GM19372 (cell line): Measurements from ENCODE around the gene RABL2A.
"Not testable (repeated sequence)": the region's sequence is repeated elsewhere in the genome, so short reads cannot be mapped to it uniquely, and the experiment has no call there.

ENCODE experiments used
- ATAC-seq: cut with Tn5 transposase; IDR thresholded peaks from one replicate; pipeline ENCODE4 v1.9.1; 2021; ENCODE audit warnings: mild to moderate bottlenecking, low read depth, moderate library complexity; ENCODE audit not compliant: unreplicated experiment

The RABL2A gene

GRCh38 chr2:113626616-113627330, at the start of gene RABL2A:
Gene RABL2A, plus strand, starts transcription at chr2:113627266. Its CDS starts 1,341 bp downstream, at chr2:113628607.
- ATAC-seq: peak; percentile 95

- ATAC-seq: not testable (repeated sequence)
Measured at GRCh38 chr2:113578508-113578907, 48.6 kb upstream of the RABL2A start.

GRCh38 chr2:113582473-113582872, 44.6 kb upstream of the RABL2A start:
- ATAC-seq: not testable (repeated sequence)

GRCh38 chr2:113583521-113584225, 43.4 kb upstream of the RABL2A start:
- ATAC-seq: not testable (repeated sequence)

- not testable (repeated sequence) for ATAC-seq
Measured at GRCh38 chr2:113584311-113585092, 42.6 kb upstream of the RABL2A start.

DNA sequence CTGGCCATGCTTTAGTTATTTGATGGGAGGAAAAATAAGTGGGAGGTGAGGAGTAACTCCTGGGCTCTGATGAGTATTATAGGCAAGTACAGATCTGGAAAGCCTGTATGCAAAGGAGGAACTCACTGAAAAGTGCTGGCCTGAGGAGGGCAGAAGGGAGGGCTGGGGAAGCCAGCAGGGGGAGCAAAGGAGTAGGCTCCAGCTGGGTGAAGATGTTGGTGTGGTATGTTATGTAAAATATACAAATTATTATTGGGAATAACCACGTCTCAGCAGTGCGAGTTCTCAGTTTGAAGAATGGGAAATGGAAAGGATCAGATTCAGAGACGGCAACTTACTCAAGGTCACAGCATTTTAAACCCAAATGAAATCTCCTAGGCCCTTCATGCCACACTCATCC, 39.9 kb upstream of the RABL2A start:
- ATAC-seq: not testable (repeated sequence)

GRCh38 chr2:113589591-113589990, 37.5 kb upstream of the RABL2A start:
- ATAC-seq: not testable (repeated sequence)

GRCh38 chr2:113591926-113592325, 35.1 kb upstream of the RABL2A start:
- ATAC-seq: not testable (repeated sequence)

- ATAC-seq: not testable (repeated sequence)
Measured at GRCh38 chr2:113593280-113593679, 33.8 kb upstream of the RABL2A start.

GRCh38 chr2:113595725-113596124, 31.3 kb upstream of the RABL2A start:
- ATAC-seq: not testable (repeated sequence)

DNA sequence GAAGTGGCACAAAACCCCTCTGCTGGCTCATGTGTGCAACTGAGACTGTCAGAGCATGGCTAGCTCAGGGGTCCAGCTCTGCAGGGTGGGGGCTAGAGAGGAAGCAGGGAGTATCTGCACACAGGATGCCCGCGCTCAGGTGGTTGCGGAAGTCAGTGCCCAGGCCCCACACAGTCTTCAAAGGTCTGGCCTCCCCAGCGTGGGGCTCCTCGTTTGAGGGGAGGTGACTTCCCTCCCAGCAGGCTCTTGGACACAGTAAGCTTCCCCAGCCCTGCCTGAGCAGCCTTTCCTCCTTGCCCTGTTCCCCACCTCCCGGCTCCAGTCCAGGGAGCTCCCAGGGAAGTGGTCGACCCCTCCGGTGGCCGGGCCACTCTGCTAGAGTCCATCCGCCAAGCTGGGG, 29.9 kb upstream of the RABL2A start:
- not testable (repeated sequence) for ATAC-seq

- not testable (repeated sequence) for ATAC-seq
Measured at GRCh38 chr2:113597572-113597971, 29.5 kb upstream of the RABL2A start.

DNA sequence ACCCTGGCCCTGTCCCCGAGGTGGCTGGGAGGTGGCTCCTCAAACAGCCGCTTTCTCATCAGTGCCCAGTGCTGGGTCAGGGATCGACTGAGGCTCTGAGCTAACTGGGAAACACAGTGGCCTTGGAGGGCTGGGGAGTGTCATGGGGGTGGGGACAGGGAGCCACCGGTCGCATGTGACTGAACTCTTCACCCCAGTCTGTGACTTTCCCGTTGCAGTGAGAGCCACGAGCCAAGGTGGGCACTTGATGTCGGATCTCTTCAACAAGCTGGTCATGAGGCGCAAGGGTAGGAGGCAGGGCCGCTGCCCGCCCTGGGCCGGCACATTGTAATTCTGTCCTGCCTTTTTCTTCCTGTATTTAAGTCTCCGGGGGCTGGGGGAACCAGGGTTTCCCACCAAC, 28.9 kb upstream of the RABL2A start:
- not testable (repeated sequence) for ATAC-seq

DNA sequence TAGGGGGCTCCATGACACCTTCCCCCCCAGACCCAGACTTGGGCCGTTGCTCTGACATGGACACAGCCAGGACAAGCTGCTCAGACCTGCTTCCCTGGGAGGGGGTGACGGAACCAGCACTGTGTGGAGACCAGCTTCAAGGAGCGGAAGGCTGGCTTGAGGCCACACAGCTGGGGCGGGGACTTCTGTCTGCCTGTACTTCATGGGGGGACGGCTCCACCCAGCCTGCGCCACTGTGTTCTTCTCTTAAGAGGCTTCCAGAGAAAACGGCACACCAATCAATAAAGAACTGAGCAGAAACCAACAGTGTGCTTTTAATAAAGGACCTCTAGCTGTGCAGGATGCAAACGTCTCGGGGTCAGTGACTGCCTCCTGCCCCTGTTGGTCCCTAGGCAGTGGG, 28.3 kb upstream of the RABL2A start:
- ATAC-seq: not testable (repeated sequence)

DNA sequence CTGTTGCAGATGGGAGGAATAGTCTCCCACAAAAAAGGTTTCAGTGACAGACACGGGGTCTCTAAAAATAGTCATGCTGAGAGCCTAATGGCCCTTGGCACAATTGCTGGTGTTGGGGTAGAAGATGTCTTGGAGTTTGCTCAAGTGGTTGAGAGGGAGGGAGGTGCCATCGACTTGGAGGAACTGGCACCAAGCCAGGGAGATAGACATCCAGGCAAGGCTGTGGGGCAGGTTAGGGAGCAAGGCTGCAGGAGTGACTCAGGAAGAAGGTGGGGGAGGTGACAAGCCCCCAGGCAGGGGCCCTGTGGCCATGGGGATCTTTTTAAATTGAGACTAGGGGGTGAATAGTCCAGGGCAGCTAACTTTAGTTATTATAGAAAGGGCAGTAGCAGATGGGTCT, 27.9 kb upstream of the RABL2A start:
- not testable (repeated sequence) for ATAC-seq

DNA sequence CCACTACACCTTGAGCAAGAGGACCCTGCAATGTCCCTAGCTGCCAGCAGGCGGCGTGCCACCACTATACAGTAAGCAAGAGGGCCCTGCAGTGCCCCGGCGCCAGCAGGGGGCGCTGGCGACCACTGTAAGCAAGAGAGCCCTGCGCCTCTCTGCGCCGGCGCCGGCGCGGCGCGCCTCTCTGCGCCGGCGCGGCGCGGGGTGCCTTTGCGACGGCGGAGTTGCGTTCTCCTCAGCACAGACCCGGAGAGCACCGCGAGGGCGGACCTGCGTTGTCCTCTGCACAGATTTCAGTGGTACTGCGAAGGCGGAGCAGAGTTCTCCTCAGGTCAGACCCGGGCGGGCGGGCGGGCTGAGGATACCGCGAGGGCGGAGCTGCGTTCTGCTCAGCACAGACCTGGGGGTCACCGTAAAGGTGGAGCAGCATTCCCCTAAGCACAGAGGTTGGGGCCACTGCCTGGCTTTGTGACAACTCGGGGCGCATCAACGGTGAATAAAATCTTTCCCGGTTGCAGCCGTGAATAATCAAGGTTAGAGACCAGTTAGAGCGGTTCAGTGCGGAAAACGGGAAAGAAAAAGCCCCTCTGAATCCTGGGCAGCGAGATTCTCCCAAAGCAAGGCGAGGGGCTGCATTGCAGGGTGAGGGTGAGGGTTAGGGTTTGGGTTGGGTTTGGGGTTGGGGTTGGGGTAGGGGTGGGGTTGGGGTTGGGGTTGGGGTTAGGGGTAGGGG, 24.9 kb upstream of the RABL2A start:
- ATAC-seq: not testable (repeated sequence)

GRCh38 chr2:113602869-113603466, 24.1 kb upstream of the RABL2A start:
- no peak for ATAC-seq

DNA sequence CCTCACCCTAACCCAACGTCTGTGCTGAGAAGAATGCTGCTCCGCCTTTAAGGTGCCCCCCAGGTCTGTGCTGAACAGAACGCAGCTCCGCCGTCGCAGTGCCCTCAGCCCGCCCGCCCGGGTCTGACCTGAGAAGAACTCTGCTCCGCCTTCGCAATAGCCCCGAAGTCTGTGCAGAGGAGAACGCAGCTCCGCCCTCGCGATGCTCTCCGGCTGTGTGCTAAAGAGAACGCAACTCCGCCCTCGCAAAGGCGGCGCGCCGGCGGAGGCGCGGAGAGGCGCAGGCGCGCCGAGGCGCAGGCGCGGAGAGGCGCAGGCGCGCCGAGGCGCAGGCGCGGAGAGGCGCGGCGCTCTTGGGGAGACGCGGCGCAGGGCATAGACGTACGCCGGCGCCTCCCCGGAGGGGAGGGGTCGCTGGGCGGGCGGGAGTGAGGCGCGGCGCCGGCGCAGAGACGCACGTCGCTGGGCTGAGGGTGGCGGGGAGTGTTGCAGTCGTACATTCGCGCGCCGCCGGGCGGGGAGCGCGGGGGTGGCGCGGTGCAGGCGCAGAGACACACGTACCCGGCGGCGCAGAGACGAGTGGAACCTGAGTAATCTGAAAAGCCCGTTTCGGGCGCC, 23.5 kb upstream of the RABL2A start:
- ATAC-seq: peak; percentile 88

DNA sequence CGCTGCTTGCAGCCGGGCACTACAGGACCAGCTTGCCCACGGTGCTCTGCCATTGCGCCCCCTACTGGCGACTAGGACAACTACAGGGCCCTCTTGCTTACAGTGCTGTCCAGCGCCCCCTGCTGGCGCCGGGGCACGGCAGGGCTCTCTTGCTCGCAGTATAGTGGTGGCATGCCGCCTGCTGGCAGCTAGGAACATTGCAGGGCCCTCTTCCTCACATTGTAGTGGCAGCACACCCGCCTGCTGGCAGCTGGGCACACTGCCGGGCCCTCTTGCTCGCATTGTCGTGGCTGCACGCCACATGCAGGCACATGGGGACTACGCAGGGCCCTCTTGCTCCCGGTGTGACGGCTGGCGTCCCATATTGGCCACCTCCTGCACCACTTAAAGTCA, 23.0 kb upstream of the RABL2A start:
- ATAC-seq: not testable (repeated sequence)
